GM20000 (cell line): ENCODE results near the gene MAN1A2.

ENCODE experiments used
- DNase-seq: peaks from one replicate; pipeline ENCODE4 v3.0.0; 2012; ENCODE audit warnings: low spot score
- CTCF ChIP-seq: IDR thresholded peaks from 2 replicates; pipeline ENCODE4 v1.5.1; 2012; ENCODE audit warnings: mild to moderate bottlenecking, control low read depth; ENCODE audit errors: extremely low read depth, missing control alignments

The MAN1A2 gene

GRCh38 chr1:117327011-117327410 lies 40.2 kb upstream of the MAN1A2 start:
- TF ChIP-seq CTCF, result no peak
- no peak for DNase-seq

GRCh38 chr1:117335376-117336086 lies 31.7 kb upstream of the MAN1A2 start:
- DNase-seq, result no peak
- TF ChIP-seq CTCF, result no peak

- TF ChIP-seq CTCF, result no peak
- no peak for DNase-seq
These were observed 31.0 kb upstream of the MAN1A2 start for GRCh38 chr1:117336088-117336817.

GRCh38 chr1:117339866-117340700 lies 27.2 kb upstream of the MAN1A2 start:
- no peak for TF ChIP-seq CTCF
- no peak for DNase-seq

- DNase-seq, result no peak
These were observed 26.1 kb upstream of the MAN1A2 start for GRCh38 chr1:117341123-117341522.

GRCh38 chr1:117342397-117342796 lies 24.9 kb upstream of the MAN1A2 start:
- no peak for TF ChIP-seq CTCF
- DNase-seq, result no peak

More at GRCh38 chr1:117341123-117341522, 26.1 kb upstream of the MAN1A2 start:
- TF ChIP-seq CTCF, result no peak
